VCaP (cell line): ENCODE results near the gene EPG5.

Experiments used
- H3K27ac ChIP-seq: fragments of 450-650 bp; 2 replicates; pipeline ENCODE4 v1.5.1; 2017
- TF ChIP-seq, protein P1 (sequence below): fragments of 450-650 bp; conservative IDR thresholded peaks from 2 replicates; pipeline ENCODE4 v1.5.1; 2017; ENCODE audit warnings: mild to moderate bottlenecking, moderate library complexity

The EPG5 gene

GRCh38 chr18:46007165-46007564 is 40.0 kb upstream of the EPG5 start:
- no peak overlapping the region for H3K27ac ChIP-seq
- TF ChIP-seq, protein P1, sequence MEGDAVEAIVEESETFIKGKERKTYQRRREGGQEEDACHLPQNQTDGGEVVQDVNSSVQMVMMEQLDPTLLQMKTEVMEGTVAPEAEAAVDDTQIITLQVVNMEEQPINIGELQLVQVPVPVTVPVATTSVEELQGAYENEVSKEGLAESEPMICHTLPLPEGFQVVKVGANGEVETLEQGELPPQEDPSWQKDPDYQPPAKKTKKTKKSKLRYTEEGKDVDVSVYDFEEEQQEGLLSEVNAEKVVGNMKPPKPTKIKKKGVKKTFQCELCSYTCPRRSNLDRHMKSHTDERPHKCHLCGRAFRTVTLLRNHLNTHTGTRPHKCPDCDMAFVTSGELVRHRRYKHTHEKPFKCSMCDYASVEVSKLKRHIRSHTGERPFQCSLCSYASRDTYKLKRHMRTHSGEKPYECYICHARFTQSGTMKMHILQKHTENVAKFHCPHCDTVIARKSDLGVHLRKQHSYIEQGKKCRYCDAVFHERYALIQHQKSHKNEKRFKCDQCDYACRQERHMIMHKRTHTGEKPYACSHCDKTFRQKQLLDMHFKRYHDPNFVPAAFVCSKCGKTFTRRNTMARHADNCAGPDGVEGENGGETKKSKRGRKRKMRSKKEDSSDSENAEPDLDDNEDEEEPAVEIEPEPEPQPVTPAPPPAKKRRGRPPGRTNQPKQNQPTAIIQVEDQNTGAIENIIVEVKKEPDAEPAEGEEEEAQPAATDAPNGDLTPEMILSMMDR, result no peak

GRCh38 chr18:46002934-46003333 is 35.8 kb upstream of the EPG5 start:
- TF ChIP-seq, protein P1, result no peak

GRCh38 chr18:46001892-46002291 is 34.8 kb upstream of the EPG5 start:
- H3K27ac ChIP-seq, result no peak overlapping the region
- TF ChIP-seq, protein P1, result no peak

More at GRCh38 chr18:46002934-46003333, 35.8 kb upstream of the EPG5 start:
- H3K27ac ChIP-seq, result no peak overlapping the region

DNA sequence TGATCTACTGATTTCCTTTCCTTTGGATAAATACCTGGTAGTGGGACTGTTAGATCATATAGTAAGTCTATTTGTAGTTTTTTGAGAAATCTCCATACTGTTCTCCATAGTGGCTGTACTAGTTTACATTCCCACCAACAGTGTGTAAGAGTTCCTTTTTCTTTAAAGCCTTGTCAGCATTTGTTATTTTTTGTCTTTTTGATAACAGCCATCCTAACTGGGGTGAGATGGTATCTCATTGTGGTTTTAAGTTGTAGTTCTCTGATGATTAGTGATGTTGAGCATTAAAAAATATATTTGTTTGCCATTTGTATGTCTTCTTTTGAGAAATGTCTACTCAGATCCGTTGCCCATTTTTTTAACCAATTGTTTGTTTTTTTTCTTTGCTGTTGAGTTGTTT is 33.9 kb upstream of the EPG5 start:
- no peak overlapping the region for H3K27ac ChIP-seq
- TF ChIP-seq, protein P1, result no peak

GRCh38 chr18:45999536-45999935 is 32.4 kb upstream of the EPG5 start:
- no peak overlapping the region for H3K27ac ChIP-seq
- TF ChIP-seq, protein P1, result no peak

DNA sequence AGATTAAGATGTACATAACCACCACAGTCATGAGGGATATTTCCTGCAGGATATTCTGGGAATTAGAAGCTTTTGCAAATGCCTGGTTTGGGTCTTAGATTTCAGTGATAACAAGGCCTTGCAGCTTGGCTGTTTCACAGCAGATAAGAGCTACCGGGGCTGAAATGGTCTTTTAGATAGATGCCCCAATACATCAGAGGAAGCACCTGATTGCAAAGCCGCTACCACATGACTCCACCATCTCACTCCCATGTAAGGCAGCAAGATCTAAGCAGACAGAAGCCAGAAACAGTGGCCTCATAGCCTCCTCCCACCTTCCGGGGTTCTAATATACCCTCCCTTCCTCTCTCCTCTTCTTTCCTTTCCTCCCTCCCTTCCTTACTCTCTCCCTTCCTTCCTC is 31.1 kb upstream of the EPG5 start:
- peak overlapping the region; percentile 38 for H3K27ac ChIP-seq

GRCh38 chr18:45997700-45998151 is 30.6 kb upstream of the EPG5 start:
- TF ChIP-seq, protein P1, result no peak
- H3K27ac ChIP-seq, result no peak overlapping the region

More for the DNA sequence above, 31.1 kb upstream of the EPG5 start:
- TF ChIP-seq, protein P1, result no peak
